GM18873 (cell line): Measurements from ENCODE around the gene HIPK3.

Experiments used
- ATAC-seq: cut with Tn5 transposase; IDR thresholded peaks from one replicate; pipeline ENCODE4 v1.9.1; 2021; ENCODE audit warnings: mild to moderate bottlenecking, moderate library complexity, moderate number of reproducible peaks; ENCODE audit not compliant: unreplicated experiment, low FRiP score

HIPK3 gene

GRCh38 chr11:33387996-33388395 lies 130.8 kb downstream of the HIPK3 start:
- no peak for ATAC-seq

- no peak for ATAC-seq
These were observed 131.8 kb downstream of the HIPK3 start for GRCh38 chr11:33388793-33389525.

- no peak for ATAC-seq
These were observed 132.5 kb downstream of the HIPK3 start for GRCh38 chr11:33389635-33390034.

GRCh38 chr11:33390944-33391892 lies 134.0 kb downstream of the HIPK3 start:
- no peak for ATAC-seq

- no peak for ATAC-seq
These were observed 134.7 kb downstream of the HIPK3 start for GRCh38 chr11:33391893-33392251.

- no peak for ATAC-seq
These were observed 137.4 kb downstream of the HIPK3 start for GRCh38 chr11:33394431-33395109.

GRCh38 chr11:33396361-33396760 lies 139.2 kb downstream of the HIPK3 start:
- no peak for ATAC-seq

GRCh38 chr11:33399421-33399820 lies 142.2 kb downstream of the HIPK3 start:
- ATAC-seq = no peak

- ATAC-seq = no peak
These were observed 144.9 kb downstream of the HIPK3 start for GRCh38 chr11:33402066-33402465.

- ATAC-seq = no peak
These were observed 146.2 kb downstream of the HIPK3 start for GRCh38 chr11:33403344-33403743.

GRCh38 chr11:33405834-33406602 lies 148.8 kb downstream of the HIPK3 start:
- ATAC-seq = no peak
